CD4-positive, alpha-beta T cell treated with Interleukin-17A for 1 hour (primary cell): ENCODE results near the gene CPSF3.
"Not testable (repeated sequence)": the region's sequence is repeated elsewhere in the genome, so short reads cannot be mapped to it uniquely, and the experiment has no call there.

ENCODE experiments used
- DNase-seq: peaks from one replicate; pipeline ENCODE4 v3.0.0-alpha.2; 2020

The CPSF3 gene

GRCh38 chr2:9472511-9472910 lies 49.1 kb downstream of the CPSF3 start:
- DNase-seq = no peak

- DNase-seq = peak; percentile 29
Observed at GRCh38 chr2:9473308-9473984, 50.0 kb downstream of the CPSF3 start.

GRCh38 chr2:9473985-9474360 lies 50.5 kb downstream of the CPSF3 start:
- peak; percentile 76 for DNase-seq

- DNase-seq = peak; percentile 80
Observed at GRCh38 chr2:9474361-9475057, 51.1 kb downstream of the CPSF3 start, which contains the start of gene IAH1. IAH1 (plus strand) TSS chr2:9474551; CDS start chr2:9474567, 16 bp downstream.

- DNase-seq = no peak
Observed at GRCh38 chr2:9477914-9478313, 54.5 kb downstream of the CPSF3 start.

- no peak for DNase-seq
Observed at GRCh38 chr2:9478526-9478925, 55.1 kb downstream of the CPSF3 start.

- no peak for DNase-seq
Observed at GRCh38 chr2:9480157-9480556, 56.7 kb downstream of the CPSF3 start.

- DNase-seq = no peak
Observed at GRCh38 chr2:9483107-9483506, 59.7 kb downstream of the CPSF3 start.

GRCh38 chr2:9484533-9484932 lies 61.1 kb downstream of the CPSF3 start:
- DNase-seq = no peak

GRCh38 chr2:9488583-9489547 lies 65.4 kb downstream of the CPSF3 start:
- DNase-seq = no peak

GRCh38 chr2:9490789-9491188 lies 67.3 kb downstream of the CPSF3 start:
- no peak for DNase-seq

- no peak for DNase-seq
Observed at GRCh38 chr2:9492927-9493326, 69.5 kb downstream of the CPSF3 start.

GRCh38 chr2:9493478-9493877 lies 70.0 kb downstream of the CPSF3 start:
- no peak for DNase-seq

- no peak for DNase-seq
Observed at GRCh38 chr2:9494081-9494480, 70.6 kb downstream of the CPSF3 start.

GRCh38 chr2:9497017-9497416 lies 73.6 kb downstream of the CPSF3 start:
- DNase-seq = no peak

GRCh38 chr2:9498210-9498609 lies 74.8 kb downstream of the CPSF3 start:
- DNase-seq = no peak

- no peak for DNase-seq
Observed at GRCh38 chr2:9508931-9509330, 85.5 kb downstream of the CPSF3 start.

GRCh38 chr2:9513946-9514345 lies 90.5 kb downstream of the CPSF3 start:
- DNase-seq = not testable (repeated sequence)

GRCh38 chr2:9517118-9517782 lies 93.8 kb downstream of the CPSF3 start:
- no peak for DNase-seq

- DNase-seq = no peak
Observed at GRCh38 chr2:9518163-9518562, 94.7 kb downstream of the CPSF3 start.

GRCh38 chr2:9518780-9519179 lies 95.3 kb downstream of the CPSF3 start:
- no peak for DNase-seq

- DNase-seq = no peak
Observed at GRCh38 chr2:9519250-9519649, 95.8 kb downstream of the CPSF3 start.
